GM12865 (cell line): ENCODE results near the gene CPLX4.

ENCODE experiments used
- DNase-seq: peaks from one replicate; pipeline ENCODE4 v3.0.0; 2010; ENCODE audit warnings: low read depth
- H3K4me3 ChIP-seq: 2 replicates; pipeline ENCODE4 v1.5.1; 2011; ENCODE audit warnings: mild to moderate bottlenecking, low read depth, low read length, control low read depth
- CTCF ChIP-seq: IDR thresholded peaks from 2 replicates; pipeline ENCODE4 v1.5.1; 2011; ENCODE audit warnings: low read length, control low read depth, low read depth, inconsistent platforms; ENCODE audit not compliant: insufficient read depth; ENCODE audit errors: missing control alignments

The CPLX4 gene

GRCh38 chr18:59318460-59319050 lies at the start of gene CPLX4:
CPLX4 (minus strand) TSS chr18:59318649; CDS start chr18:59318462, 187 bp downstream.
- H3K4me3 ChIP-seq, result no peak within 1 kb of the TSS
- DNase-seq, result no peak

GRCh38 chr18:59360381-59360780 lies 41.9 kb upstream of the CPLX4 start:
- no peak overlapping the region for H3K4me3 ChIP-seq
- TF ChIP-seq CTCF, result no peak
- DNase-seq, result no peak

More at GRCh38 chr18:59318460-59319050, at the start of gene CPLX4:
- TF ChIP-seq CTCF, result no peak

- H3K4me3 ChIP-seq, result peak overlapping the region; percentile 100
- no peak for TF ChIP-seq CTCF
- no peak for DNase-seq
These were observed 41.1 kb upstream of the CPLX4 start for GRCh38 chr18:59359576-59359952.

- TF ChIP-seq CTCF, result no peak
- H3K4me3 ChIP-seq, result peak within 1 kb of the TSS; percentile 100
- peak; percentile 96 for DNase-seq
These were observed 40.5 kb upstream of the CPLX4 start, which contains the start of gene LMAN1 for GRCh38 chr18:59358712-59359575. LMAN1 (minus strand) TSS chr18:59359265; CDS start chr18:59359244, 21 bp downstream.

GRCh38 chr18:59358414-59358711 lies 39.9 kb upstream of the CPLX4 start:
- no peak for TF ChIP-seq CTCF
- H3K4me3 ChIP-seq, result peak overlapping the region; percentile 100
- DNase-seq, result no peak

- H3K4me3 ChIP-seq, result peak overlapping the region; percentile 100
- TF ChIP-seq CTCF, result no peak
- DNase-seq, result peak; percentile 28
These were observed 39.5 kb upstream of the CPLX4 start for GRCh38 chr18:59357928-59358327.
